LNCAP (cell line): ENCODE results near the gene NPHP4.

ENCODE experiments used
- TF ChIP-seq, protein P1 (sequence below): fragments of 450-650 bp; IDR thresholded peaks from 2 replicates; pipeline ENCODE4 v1.5.1; 2017; ENCODE audit warnings: mild to moderate bottlenecking

The NPHP4 gene

DNA sequence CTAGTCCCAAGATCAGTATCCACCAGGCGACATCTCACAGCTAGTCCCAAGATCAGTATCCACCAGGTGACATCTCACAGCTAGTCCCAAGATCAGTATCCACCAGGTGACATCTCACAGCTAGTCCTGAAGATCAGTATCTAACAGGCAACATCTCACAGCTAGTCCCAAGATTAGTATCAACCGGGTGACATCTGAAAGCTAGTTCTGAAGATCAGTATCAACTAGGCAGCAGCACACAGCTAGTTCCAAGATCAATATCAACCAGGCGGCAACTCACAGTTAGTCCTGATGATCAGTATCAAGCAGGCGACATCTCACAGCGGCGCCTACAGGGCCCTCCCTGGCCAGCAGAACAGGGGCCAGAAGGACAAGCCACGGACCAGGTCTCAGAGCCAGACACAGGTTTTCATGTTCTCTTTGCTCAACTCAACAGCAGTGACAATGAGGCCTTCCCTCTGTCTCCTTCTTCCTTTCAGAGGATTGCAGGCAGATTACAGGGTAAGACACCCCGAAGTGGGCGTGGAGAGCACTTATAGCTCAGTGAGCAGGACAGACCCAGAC, 32.5 kb downstream of the NPHP4 start:
- TF ChIP-seq, protein P1, sequence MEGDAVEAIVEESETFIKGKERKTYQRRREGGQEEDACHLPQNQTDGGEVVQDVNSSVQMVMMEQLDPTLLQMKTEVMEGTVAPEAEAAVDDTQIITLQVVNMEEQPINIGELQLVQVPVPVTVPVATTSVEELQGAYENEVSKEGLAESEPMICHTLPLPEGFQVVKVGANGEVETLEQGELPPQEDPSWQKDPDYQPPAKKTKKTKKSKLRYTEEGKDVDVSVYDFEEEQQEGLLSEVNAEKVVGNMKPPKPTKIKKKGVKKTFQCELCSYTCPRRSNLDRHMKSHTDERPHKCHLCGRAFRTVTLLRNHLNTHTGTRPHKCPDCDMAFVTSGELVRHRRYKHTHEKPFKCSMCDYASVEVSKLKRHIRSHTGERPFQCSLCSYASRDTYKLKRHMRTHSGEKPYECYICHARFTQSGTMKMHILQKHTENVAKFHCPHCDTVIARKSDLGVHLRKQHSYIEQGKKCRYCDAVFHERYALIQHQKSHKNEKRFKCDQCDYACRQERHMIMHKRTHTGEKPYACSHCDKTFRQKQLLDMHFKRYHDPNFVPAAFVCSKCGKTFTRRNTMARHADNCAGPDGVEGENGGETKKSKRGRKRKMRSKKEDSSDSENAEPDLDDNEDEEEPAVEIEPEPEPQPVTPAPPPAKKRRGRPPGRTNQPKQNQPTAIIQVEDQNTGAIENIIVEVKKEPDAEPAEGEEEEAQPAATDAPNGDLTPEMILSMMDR = no peak

DNA sequence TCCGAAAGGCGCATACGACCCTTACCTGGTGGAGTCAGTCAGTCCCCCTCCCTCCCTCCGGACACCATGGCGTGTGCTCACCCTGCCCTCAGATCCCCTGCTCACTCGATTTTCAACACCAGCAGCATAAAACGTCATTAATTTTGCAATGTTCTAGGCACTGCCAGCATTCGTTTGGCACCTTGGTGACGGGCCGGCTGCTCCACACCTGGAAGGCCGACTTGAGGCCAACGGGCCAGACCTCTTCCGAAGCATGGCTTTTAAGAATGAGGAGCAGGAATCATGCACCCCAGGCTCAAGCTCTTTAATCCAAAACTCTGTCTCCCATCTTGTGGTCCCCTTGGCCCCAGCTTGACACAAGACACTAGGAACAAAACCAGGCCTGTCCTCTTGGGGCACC, 33.1 kb downstream of the NPHP4 start:
- TF ChIP-seq, protein P1 = no peak

DNA sequence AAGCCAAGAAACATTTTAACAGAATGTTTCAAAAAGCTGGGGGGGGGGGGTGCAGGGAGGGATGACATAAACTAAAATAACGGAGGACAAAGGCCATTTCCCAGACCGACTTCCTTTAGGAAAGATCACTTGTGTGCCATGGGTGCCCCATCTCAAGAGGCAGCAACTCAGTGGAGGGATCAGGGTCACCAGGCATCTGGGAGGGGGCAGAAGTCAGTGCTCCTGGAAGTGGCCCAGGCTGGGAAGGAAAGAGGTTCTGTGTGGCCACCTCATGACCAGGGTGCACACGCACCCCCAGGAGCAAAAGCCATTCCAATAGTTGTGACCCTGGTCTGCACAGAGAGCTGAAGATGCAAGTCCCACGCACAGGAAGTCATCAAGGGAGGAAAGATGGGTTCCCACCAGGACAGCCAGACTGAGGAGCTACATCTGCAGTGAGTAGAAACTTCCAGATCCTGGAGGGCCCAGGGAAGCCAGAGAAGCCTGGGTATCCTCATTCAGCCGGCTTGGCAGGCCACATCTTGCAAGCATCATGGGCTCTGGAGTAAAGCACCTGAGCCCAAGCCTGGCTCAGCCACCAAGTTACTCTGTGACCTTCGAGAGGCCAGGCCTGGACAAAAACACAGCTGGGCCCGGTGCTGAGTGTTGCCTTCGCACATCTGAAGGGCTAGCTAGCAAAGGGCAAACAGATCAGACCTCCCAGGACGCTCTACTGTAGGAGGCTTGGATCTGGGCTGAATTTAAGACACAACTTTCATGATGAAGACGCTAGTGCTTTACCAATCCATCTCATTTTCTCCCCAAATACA, 36.0 kb downstream of the NPHP4 start:
- TF ChIP-seq, protein P1 = no peak

DNA sequence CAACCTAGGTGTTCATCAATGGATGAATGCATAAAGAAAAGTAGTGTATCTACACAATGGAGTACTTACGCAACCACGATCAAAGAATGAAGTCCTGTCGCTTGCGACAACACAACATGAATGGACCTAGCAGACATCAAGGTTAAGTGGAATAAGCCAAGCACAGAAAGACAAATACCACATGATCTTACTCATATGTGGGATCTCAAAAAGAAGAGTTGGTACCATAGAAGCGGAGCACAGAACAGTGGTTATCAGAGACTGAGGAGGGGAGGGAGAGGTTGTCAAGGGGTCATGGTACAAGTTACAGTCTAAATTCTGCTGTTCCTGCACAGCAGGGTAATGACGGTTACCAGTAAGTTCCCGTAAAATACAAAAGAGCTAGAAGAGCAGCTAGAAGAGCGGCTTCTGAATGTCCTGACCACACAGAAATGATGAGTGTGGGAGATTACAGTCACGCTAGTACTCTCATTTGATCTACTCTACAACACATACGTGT, 36.7 kb downstream of the NPHP4 start:
- TF ChIP-seq, protein P1 = no peak

DNA sequence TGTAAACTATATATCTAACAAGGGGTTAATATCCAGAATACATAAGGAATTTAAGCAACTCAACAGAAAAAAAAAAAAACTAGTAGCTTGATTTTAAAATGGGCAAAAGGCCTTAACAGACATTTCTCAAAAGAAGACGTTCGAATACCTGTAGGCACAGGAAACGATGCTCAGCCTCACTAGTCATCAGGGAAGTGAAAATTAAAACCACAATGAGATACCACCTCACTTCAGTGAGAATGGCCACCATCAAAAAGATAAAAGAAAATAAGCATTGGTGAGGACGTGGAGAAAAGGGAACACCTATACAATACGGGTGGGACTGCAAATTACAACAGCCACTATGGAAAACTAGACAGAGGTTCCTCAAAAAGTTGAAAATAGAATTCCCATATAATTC, 37.3 kb downstream of the NPHP4 start:
- TF ChIP-seq, protein P1 = no peak

DNA sequence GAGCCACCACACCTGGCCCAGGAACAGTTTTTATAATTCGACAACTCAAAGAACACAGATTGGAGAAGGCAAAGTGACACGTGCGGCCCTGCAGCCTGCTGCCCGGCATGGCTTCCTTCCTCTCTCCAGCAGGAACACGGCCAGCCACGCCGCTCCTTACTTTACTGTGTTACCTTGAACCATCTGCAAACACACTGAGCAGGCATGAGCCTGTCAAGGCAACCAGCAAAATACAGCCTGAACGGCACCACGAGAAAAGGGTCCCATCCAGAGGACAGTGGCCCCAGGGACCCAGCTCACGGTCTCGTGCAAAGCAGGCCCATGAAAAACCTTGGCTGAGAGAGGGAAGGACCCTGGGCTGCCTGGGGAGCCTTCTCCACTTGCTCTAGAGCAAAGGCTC, 38.8 kb downstream of the NPHP4 start:
- TF ChIP-seq, protein P1 = no peak

DNA sequence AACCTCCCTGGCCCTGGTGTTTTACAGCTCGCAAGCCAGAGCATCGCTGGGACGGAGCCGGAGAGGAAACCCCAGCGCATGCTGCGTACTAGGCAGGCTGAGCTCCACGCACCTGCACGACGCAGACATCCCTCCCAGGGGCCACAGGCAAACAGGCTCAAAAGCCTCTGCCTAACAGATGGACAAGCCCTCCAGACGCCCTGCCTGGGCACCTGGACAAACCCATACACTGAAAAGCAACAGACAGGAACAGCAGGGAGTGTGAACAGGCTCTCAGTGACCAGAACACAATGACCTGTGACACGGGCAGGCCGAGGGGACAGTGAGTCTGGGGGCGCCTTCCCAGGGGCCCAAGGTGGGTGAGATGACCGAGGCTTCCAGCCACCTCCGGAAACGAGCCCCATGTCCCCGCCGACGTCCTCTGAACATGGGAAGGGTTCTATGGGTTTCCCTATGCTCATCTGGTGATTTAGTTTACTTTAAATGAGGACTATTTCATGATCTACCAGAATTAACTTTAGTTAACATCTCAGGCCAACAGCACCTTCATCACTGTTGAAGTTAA, 40.3 kb downstream of the NPHP4 start:
- TF ChIP-seq, protein P1 = no peak
